WTC11 (cell line): ENCODE measurements around the gene UBXN10.

Experiments
- PRRX2 ChIP-seq: fragments of 250-450 bp; sonication (Bioruptor Pico); IDR thresholded peaks from 2 replicates; pipeline ENCODE4 v1.8.0; 2021; ENCODE audit warnings: mild to moderate bottlenecking
- TEAD4 ChIP-seq: sonication (generic); formaldehyde crosslinking; IDR thresholded peaks from 2 replicates; pipeline ENCODE4 v1.8.0; 2022; ENCODE audit warnings: mild to moderate bottlenecking, missing genetic modification reagents
- TF ChIP-seq, protein P1 (sequence below): fragments of 250-450 bp; sonication (Bioruptor Pico); IDR thresholded peaks from 2 replicates; pipeline ENCODE4 v1.8.0; 2021; ENCODE audit warnings: mild to moderate bottlenecking

DNA sequence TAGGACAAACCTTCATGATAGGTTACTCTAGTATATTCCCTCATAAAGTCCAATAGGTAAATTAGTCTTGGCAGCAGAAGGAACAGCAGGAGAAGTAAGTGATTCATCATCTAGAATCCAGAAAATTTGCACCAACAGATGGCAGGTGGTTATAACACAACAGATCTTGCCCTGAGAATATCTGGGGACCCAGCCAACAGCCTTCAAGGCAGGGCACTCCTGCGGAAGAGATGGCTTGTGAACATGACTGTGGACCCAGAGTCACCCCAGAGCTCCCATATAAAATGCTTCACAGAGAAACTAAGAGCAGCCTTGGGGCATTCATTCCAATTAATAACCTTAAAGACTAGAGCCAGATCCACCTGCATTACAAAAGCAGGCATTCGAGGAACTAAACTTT is 8.3 kb downstream of the UBXN10 start:
- TF ChIP-seq, protein P1, sequence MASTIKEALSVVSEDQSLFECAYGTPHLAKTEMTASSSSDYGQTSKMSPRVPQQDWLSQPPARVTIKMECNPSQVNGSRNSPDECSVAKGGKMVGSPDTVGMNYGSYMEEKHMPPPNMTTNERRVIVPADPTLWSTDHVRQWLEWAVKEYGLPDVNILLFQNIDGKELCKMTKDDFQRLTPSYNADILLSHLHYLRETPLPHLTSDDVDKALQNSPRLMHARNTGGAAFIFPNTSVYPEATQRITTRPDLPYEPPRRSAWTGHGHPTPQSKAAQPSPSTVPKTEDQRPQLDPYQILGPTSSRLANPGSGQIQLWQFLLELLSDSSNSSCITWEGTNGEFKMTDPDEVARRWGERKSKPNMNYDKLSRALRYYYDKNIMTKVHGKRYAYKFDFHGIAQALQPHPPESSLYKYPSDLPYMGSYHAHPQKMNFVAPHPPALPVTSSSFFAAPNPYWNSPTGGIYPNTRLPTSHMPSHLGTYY (CRISPR knock-in tag): no peak
- TF ChIP-seq TEAD4 (CRISPR knock-in tag) (no peak), PRRX2 (CRISPR knock-in tag) (no peak)
